H9 (cell line): Measurements from ENCODE around the gene SULT1C3. TPM values are rescaled to one million over a fixed set of nuclear protein-coding genes. Genes with fewer than 3 reads are reported as not detected.

Experiments used
- DNase-seq: peaks from one replicate; pipeline ENCODE4 v3.0.0-alpha.2; 2017
- H2AFZ ChIP-seq: one replicate; pipeline ENCODE4 v1.6.1; 2013; ENCODE audit warnings: mild to moderate bottlenecking, low read length, control low read depth, moderate library complexity
- H2AK5ac ChIP-seq: 2 replicates; pipeline ENCODE4 v1.6.1; 2013; ENCODE audit warnings: low read length, control low read depth, mixed read lengths; ENCODE audit not compliant: insufficient read length
- H2BK120ac ChIP-seq: one replicate; pipeline ENCODE4 v1.6.1; 2013; ENCODE audit warnings: low read depth, mild to moderate bottlenecking, low read length, control low read depth, inconsistent platforms; ENCODE audit not compliant: poor library complexity, severe bottlenecking
- H2BK12ac ChIP-seq: 2 replicates; pipeline ENCODE4 v1.6.1; 2013; ENCODE audit warnings: low read length, control low read depth, mixed read lengths, low read depth; ENCODE audit not compliant: insufficient read length
- H2BK15ac ChIP-seq: 2 replicates; pipeline ENCODE4 v1.6.1; 2013; ENCODE audit warnings: low read depth, low read length, control low read depth
- H2BK20ac ChIP-seq: one replicate; pipeline ENCODE4 v1.6.1; 2013; ENCODE audit warnings: low read depth, mild to moderate bottlenecking, low read length, control low read depth, inconsistent platforms; ENCODE audit not compliant: poor library complexity, severe bottlenecking
- H2BK5ac ChIP-seq: 2 replicates; pipeline ENCODE4 v1.6.1; 2013; ENCODE audit warnings: low read length, control low read depth, mixed read lengths; ENCODE audit not compliant: insufficient read length
- H3K14ac ChIP-seq: 2 replicates; pipeline ENCODE4 v1.6.1; 2013; ENCODE audit warnings: low read length, control low read depth; ENCODE audit not compliant: insufficient read depth
- H3K18ac ChIP-seq: 2 replicates; pipeline ENCODE4 v1.6.1; 2013; ENCODE audit warnings: low read depth, mild to moderate bottlenecking, mixed read lengths, low read length, control low read depth; ENCODE audit not compliant: insufficient read length
- H3K23ac ChIP-seq: 2 replicates; pipeline ENCODE4 v1.6.1; 2013; ENCODE audit warnings: low read length, control low read depth, mixed read lengths, low read depth; ENCODE audit not compliant: insufficient read length
- H3K23me2 ChIP-seq: 2 replicates; pipeline ENCODE4 v1.6.1; 2013; ENCODE audit warnings: low read depth, mild to moderate bottlenecking, mixed read lengths, low read length, control low read depth; ENCODE audit not compliant: insufficient read length, poor library complexity, severe bottlenecking
- H3K27ac ChIP-seq: 2 replicates; pipeline ENCODE4 v1.5.1; 2013; ENCODE audit warnings: low read length, control low read depth, mixed read lengths, low read depth; ENCODE audit not compliant: insufficient read length
- H3K27me3 ChIP-seq: 2 replicates; pipeline ENCODE4 v1.6.1; 2013; ENCODE audit warnings: low read length, control low read depth, inconsistent platforms; ENCODE audit not compliant: insufficient read depth
- H3K4ac ChIP-seq: 2 replicates; pipeline ENCODE4 v1.6.1; 2013; ENCODE audit warnings: low read depth, mild to moderate bottlenecking, control low read depth, inconsistent platforms, low read length, moderate library complexity
- H3K4me1 ChIP-seq: 2 replicates; pipeline ENCODE4 v1.6.1; 2013; ENCODE audit warnings: low read length, control low read depth, inconsistent platforms; ENCODE audit not compliant: insufficient read depth
- H3K4me2 ChIP-seq: 2 replicates; pipeline ENCODE4 v1.6.1; 2013; ENCODE audit warnings: low read length, control low read depth, mixed read lengths; ENCODE audit not compliant: insufficient read length, insufficient read depth
- H3K56ac ChIP-seq: 2 replicates; pipeline ENCODE4 v1.6.1; 2013; ENCODE audit warnings: low read depth, mild to moderate bottlenecking, mixed read lengths, low read length, control low read depth; ENCODE audit not compliant: insufficient read length
- H3K79me1 ChIP-seq: 2 replicates; pipeline ENCODE4 v1.6.1; 2013; ENCODE audit warnings: low read depth, mild to moderate bottlenecking, moderate library complexity, low read length, control low read depth, inconsistent platforms; ENCODE audit not compliant: insufficient read depth, poor library complexity, severe bottlenecking
- H3K79me2 ChIP-seq: 2 replicates; pipeline ENCODE4 v1.6.1; 2013; ENCODE audit warnings: low read length, control low read depth, inconsistent platforms; ENCODE audit not compliant: insufficient read depth
- H3K9ac ChIP-seq: 2 replicates; pipeline ENCODE4 v1.6.1; 2013; ENCODE audit warnings: low read length, control low read depth, mixed read lengths; ENCODE audit not compliant: insufficient read length; ENCODE audit errors: extremely low read depth
- H3K9me3 ChIP-seq: one replicate; pipeline ENCODE4 v1.6.1; 2013; ENCODE audit warnings: low read depth, low read length, inconsistent platforms; ENCODE audit not compliant: control insufficient read depth
- H3T11ph ChIP-seq: one replicate; pipeline ENCODE4 v1.6.1; 2013; ENCODE audit warnings: mild to moderate bottlenecking, low read length, control low read depth, inconsistent platforms
- H4K20me1 ChIP-seq: one replicate; pipeline ENCODE4 v1.6.1; 2013; ENCODE audit not compliant: control insufficient read depth, insufficient read length, insufficient read depth
- H4K5ac ChIP-seq: 2 replicates; pipeline ENCODE4 v1.6.1; 2013; ENCODE audit warnings: low read depth, mild to moderate bottlenecking, mixed read lengths, low read length, control low read depth; ENCODE audit not compliant: insufficient read length
- H4K8ac ChIP-seq: replicated peaks from 2 replicates; pipeline ENCODE4 v1.6.1; 2013; ENCODE audit warnings: low read length, control low read depth, mixed read lengths, low read depth; ENCODE audit not compliant: insufficient read length
- H4K91ac ChIP-seq: 2 replicates; pipeline ENCODE4 v1.6.1; 2013; ENCODE audit warnings: low read depth, mild to moderate bottlenecking, moderate library complexity, mixed read lengths, low read length, control low read depth; ENCODE audit not compliant: insufficient read length
- H3K27ac Mint-ChIP-seq, 3 experiments: 2 replicates in 2 of 3; 3 replicates in 1 of 3; pipeline ENCODE4 v1.8.0; 2020 to 2021; ENCODE audit warnings: mixed read lengths in 3 of 3, mild to moderate bottlenecking in 1 of 3, moderate library complexity in 1 of 3
- H3K27me3 Mint-ChIP-seq: 2 replicates; pipeline ENCODE4 v1.8.0; 2021; ENCODE audit warnings: low read depth, mild to moderate bottlenecking, moderate library complexity, mixed read lengths
- H3K36me3 Mint-ChIP-seq, 3 experiments: 2 replicates in 2 of 3; 3 replicates in 1 of 3; pipeline ENCODE4 v1.8.0; 2020 to 2021; ENCODE audit warnings: low read depth in 3 of 3, mixed read lengths in 3 of 3; ENCODE audit not compliant: insufficient read depth in 1 of 3
- H3K4me1 Mint-ChIP-seq, 2 experiments: 2 replicates each; pipeline ENCODE4 v1.8.0; 2020; ENCODE audit warnings: mixed read lengths in 2 of 2
- H3K4me3 Mint-ChIP-seq, 2 experiments: 2 replicates in 1 of 2; 3 replicates in 1 of 2; pipeline ENCODE4 v1.8.0; 2020 to 2021; ENCODE audit warnings: mild to moderate bottlenecking in 2 of 2, mixed read lengths in 2 of 2, moderate library complexity in 1 of 2
- H3K9me3 Mint-ChIP-seq, 2 experiments: 2 replicates in 1 of 2; 3 replicates in 1 of 2; pipeline ENCODE4 v1.8.0; 2020; ENCODE audit warnings: mild to moderate bottlenecking in 2 of 2, mixed read lengths in 2 of 2, moderate library complexity in 1 of 2
- CTCF ChIP-seq: fragments of 200-600 bp; sonication (generic); conservative IDR thresholded peaks from 3 replicates; pipeline ENCODE4 v1.8.0; 2021; ENCODE audit warnings: antibody characterized with exemption, mild to moderate bottlenecking
- WGBS: extraction: QIAGEN DNeasy Blood & Tissue Kit; methylation state at CpG from one replicate; pipeline ENCODE4 v1.1.7; 2013; ENCODE audit warnings: missing lambda C conversion rate, low lambda C conversion rate, mixed read lengths; ENCODE audit not compliant: insufficient read length; ENCODE audit errors: extremely low coverage; 5-methylcytosine and 5-hydroxymethylcytosine counted together
- total RNA-seq: library from RNA; stranded (reverse); gene quantifications from 2 replicates; pipeline ENCODE4 v1.2.1, GENCODE V29; 2021

The SULT1C3 gene
- total RNA-seq, 1 experiment from 2014 or later: not detected

GRCh38 chr2:108220191-108220590 is 19.6 kb upstream of the SULT1C3 start:
- H2BK120ac ChIP-seq: no peak overlapping the region
- Mint-ChIP-seq H3K4me3 (no peak overlapping the region), H3K4me1 (no peaks in the 10 kb centered on the region), H3K9me3 (peaks cover 28 to 31% of the 10 kb centered on the region in 2 experiments), H3K27me3 (no peaks in the 10 kb centered on the region), H3K36me3 (peaks cover 8 to 22% (median 19%) of the 10 kb centered on the region in 3 experiments), H3K27ac (no peak overlapping the region)
- no peak overlapping the region for H4K91ac ChIP-seq
- H3K23ac ChIP-seq: no peak overlapping the region
- no peak overlapping the region for H4K8ac ChIP-seq
- H3T11ph ChIP-seq: no peak overlapping the region
- no peak overlapping the region for H2AFZ ChIP-seq
- no peak for TF ChIP-seq CTCF
- H3K56ac ChIP-seq: no peak overlapping the region
- H3K4ac ChIP-seq: no peak overlapping the region
- H3K9me3 ChIP-seq: peaks cover 14% of the 10 kb centered on the region
- H2BK15ac ChIP-seq: no peak overlapping the region
- H2BK5ac ChIP-seq: no peak overlapping the region
- H3K18ac ChIP-seq: no peak overlapping the region
- no peaks in the 10 kb centered on the region for H3K4me1 ChIP-seq
- H3K23me2 ChIP-seq: no peaks in the 10 kb centered on the region
- no peak overlapping the region for H3K14ac ChIP-seq
- H4K5ac ChIP-seq: no peak overlapping the region
- no peak overlapping the region for H3K9ac ChIP-seq
- H2BK12ac ChIP-seq: no peak overlapping the region
- no peak overlapping the region for H3K4me2 ChIP-seq
- DNase-seq: no peak
- H3K79me1 ChIP-seq: no peaks in the 10 kb centered on the region
- no peak overlapping the region for H3K27ac ChIP-seq
- H3K27me3 ChIP-seq: no peaks in the 10 kb centered on the region
- no peaks in the 10 kb centered on the region for H3K79me2 ChIP-seq
- H2BK20ac ChIP-seq: no peak overlapping the region
- no peaks in the 10 kb centered on the region for H4K20me1 ChIP-seq
- no peak overlapping the region for H2AK5ac ChIP-seq
- WGBS: no CpG with 5 or more reads among the region's 3 CpGs
